IPS-20b (cell line): ENCODE results near the gene ZRSR2.
A peak's percentile ranks its signal among the peaks of the same experiment; 100 is the strongest.

Experiments
- H3K27ac ChIP-seq: one replicate; pipeline ENCODE4 v1.5.1; 2013; ENCODE audit warnings: low read length
- H3K27me3 ChIP-seq: 2 replicates; pipeline ENCODE4 v1.6.1; 2013; ENCODE audit warnings: mild to moderate bottlenecking, low read length, inconsistent platforms; ENCODE audit not compliant: insufficient read depth
- H3K36me3 ChIP-seq: 2 replicates; pipeline ENCODE4 v1.6.1; 2013; ENCODE audit warnings: low read depth, mild to moderate bottlenecking, inconsistent platforms, low read length, moderate library complexity; ENCODE audit not compliant: insufficient read depth
- H3K4me1 ChIP-seq: 2 replicates; pipeline ENCODE4 v1.6.1; 2013; ENCODE audit warnings: mild to moderate bottlenecking, control low read depth, inconsistent platforms, low read length, moderate library complexity; ENCODE audit not compliant: insufficient read depth
- H3K4me3 ChIP-seq: 2 replicates; pipeline ENCODE4 v1.5.1; 2013; ENCODE audit warnings: mild to moderate bottlenecking, low read length, inconsistent platforms
- H3K9ac ChIP-seq: 2 replicates; pipeline ENCODE4 v1.6.1; 2013; ENCODE audit warnings: low read depth, mild to moderate bottlenecking, inconsistent platforms, low read length, moderate library complexity
- H3K9me3 ChIP-seq: 2 replicates; pipeline ENCODE4 v1.6.1; 2013; ENCODE audit warnings: mild to moderate bottlenecking, low read depth, low read length, inconsistent platforms; ENCODE audit not compliant: insufficient read depth

The ZRSR2 gene

DNA sequence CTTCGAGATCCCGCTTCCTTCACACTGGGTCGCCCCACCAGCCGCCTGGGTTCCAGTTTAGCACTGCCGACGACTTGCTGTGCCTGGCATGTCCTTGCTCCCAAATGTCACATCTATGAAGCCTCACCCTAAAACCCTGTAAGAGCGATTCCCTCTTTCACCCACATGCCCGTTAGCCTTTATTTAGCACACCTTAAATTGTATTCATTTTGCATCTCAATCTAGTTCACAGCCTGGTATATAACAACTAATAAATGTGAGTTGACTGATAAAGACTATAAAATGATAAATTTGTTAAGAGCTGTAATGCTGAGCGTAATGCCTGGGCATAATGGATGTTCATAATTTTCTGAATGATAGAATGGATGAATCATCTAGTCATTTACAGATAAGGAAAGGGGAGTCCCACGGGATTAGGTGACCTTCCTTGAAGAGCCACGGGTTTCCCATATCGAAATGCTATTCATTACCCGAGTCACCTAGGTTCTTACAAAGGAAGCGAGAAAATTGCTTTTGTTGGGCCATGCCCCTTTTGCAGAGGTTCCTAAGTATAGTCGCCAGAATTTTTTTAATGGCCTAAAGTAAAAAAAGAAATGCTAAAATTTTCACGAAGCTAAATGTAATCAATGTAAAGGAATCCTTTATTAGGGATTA is 65.4 kb downstream of the ZRSR2 start:
- H3K9me3 ChIP-seq: no peaks in the 10 kb centered on the region
- H3K27me3 ChIP-seq: no peaks in the 10 kb centered on the region
- peak overlapping the region; percentile 69 for H3K4me3 ChIP-seq
- peak overlapping the region; percentile 55; the same call in 1 of the 2 replicates for H3K9ac ChIP-seq
- peak overlapping the region; percentile 11 for H3K27ac ChIP-seq
- peaks cover 33% of the 10 kb centered on the region for H3K36me3 ChIP-seq
- H3K4me1 ChIP-seq: peaks cover 11% of the 10 kb centered on the region; the same call in 1 of the 2 replicates

DNA sequence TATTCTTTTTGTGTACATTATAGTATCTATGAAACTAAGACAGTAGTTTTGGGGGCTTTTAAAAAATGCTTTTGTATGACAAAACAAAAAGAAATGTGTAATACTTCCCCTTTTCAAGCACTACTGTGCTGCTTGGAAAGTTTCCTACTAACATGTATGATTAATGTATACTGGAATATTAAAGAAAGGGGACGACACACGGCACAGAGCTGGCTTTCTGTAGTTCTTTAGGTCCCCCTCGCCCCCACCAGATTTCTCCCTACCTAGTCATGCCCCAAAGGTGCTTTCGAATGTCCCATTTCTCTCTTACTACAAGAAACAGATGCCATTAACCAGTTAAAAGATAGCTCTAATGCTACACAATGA is 65.9 kb downstream of the ZRSR2 start:
- Histone ChIP-seq H3K4me3 (peak overlapping the region; percentile 69; the same call in 1 of the 2 replicates), H3K9me3 (no peaks in the 10 kb centered on the region), H3K9ac (peak overlapping the region; percentile 29; the same call in 1 of the 2 replicates), H3K27me3 (no peaks in the 10 kb centered on the region), H3K27ac (no peak overlapping the region), H3K36me3 (peaks cover 28% of the 10 kb centered on the region), H3K4me1 (peaks cover 9% of the 10 kb centered on the region; the same call in 1 of the 2 replicates)

DNA sequence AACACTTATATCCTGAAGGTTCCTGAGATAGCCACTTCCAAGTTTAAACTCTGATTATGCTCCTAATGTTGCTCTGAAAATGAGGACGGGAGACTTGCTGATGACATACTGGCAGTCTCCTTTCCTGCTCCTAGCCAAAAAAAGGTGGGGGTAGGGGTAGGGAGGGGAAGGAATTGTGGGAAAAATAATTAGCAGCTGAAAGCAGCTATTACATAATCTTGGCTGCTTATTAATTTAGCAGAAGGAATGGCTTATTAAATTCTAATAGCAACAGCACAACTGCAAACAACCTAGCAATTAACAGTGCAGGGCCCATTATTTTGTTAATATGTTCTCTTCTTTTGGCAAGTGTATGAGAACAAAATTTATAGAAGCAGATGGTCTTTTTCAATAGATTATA is 66.4 kb downstream of the ZRSR2 start:
- Histone ChIP-seq H3K4me3 (peak overlapping the region; percentile 69; the same call in 1 of the 2 replicates), H3K4me1 (peaks cover 9% of the 10 kb centered on the region; the same call in 1 of the 2 replicates), H3K36me3 (peaks cover 24% of the 10 kb centered on the region; the same call in 1 of the 2 replicates), H3K9ac (peak overlapping the region; percentile 29; the same call in 1 of the 2 replicates), H3K27ac (no peak overlapping the region), H3K9me3 (no peaks in the 10 kb centered on the region), H3K27me3 (no peaks in the 10 kb centered on the region)

DNA sequence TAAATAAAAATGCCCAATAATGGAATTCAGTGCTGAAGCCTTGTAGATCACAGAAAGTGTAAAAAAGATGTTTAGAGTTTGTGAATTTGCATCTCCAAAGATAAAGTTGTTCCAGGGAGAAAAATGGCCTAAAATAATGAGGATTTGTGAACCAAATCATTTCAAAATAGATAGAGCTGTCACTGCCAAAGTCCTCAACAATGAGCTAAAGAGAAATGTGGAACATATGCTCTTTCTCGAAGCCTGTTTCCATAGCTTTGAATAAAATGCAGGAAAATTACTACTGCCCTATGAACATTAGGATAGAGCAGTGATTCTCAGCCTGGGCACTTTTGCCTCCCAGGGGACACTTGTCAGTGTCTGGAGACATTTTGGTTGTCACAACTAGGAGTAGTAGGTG is 67.8 kb downstream of the ZRSR2 start:
- no peak overlapping the region for H3K9ac ChIP-seq
- H3K4me1 ChIP-seq: peaks cover 9% of the 10 kb centered on the region; the same call in 1 of the 2 replicates
- no peak overlapping the region for H3K27ac ChIP-seq
- no peaks in the 10 kb centered on the region for H3K9me3 ChIP-seq
- H3K4me3 ChIP-seq: no peak overlapping the region
- H3K27me3 ChIP-seq: no peaks in the 10 kb centered on the region
- peaks cover 10% of the 10 kb centered on the region; the same call in 1 of the 2 replicates for H3K36me3 ChIP-seq

DNA sequence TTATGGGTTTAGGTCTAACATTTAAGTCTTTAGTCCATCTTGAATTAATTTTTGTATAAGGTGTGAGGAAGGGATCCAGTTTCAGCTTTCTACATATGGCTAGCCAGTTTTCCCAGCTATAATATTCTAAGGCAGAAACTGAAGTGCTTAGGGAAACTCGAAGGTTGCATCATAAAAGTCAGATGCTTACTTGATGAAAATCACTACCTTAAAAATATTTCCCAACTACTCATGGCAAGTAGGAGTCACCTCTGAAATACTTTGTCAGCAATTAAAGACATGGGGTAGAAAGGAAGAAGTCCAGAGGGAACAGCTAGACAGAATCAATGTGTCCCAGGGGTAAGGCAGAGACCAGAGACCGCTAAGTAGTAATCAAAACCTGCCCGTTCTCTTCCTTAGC is 70.6 kb downstream of the ZRSR2 start:
- Histone ChIP-seq H3K9ac (no peak overlapping the region), H3K27ac (no peak overlapping the region), H3K36me3 (no peaks in the 10 kb centered on the region), H3K9me3 (no peaks in the 10 kb centered on the region), H3K4me3 (no peak overlapping the region), H3K27me3 (no peaks in the 10 kb centered on the region), H3K4me1 (peaks cover 9% of the 10 kb centered on the region; the same call in 1 of the 2 replicates)

DNA sequence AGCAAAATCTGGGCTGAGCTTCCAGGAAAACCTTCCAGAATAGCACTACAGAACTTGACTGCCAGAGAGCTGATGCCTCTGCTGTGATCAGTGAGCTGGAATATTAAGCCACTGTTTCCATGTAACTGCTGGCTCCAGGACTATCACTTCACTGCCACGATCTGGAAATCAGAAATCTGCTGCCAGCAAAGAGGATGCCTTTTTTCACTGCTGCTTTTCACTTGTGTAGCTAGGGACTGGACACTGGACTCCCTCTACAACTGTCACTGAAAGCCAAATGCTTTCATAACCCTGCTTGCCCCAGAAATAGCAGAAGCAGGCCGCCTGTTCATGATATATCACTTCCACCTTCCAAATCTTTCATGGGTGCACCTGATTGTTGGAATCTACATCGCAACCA is 73.7 kb downstream of the ZRSR2 start:
- Histone ChIP-seq H3K9me3 (no peaks in the 10 kb centered on the region), H3K27me3 (no peaks in the 10 kb centered on the region), H3K27ac (no peak overlapping the region), H3K36me3 (no peaks in the 10 kb centered on the region), H3K4me1 (no peaks in the 10 kb centered on the region), H3K9ac (no peak overlapping the region), H3K4me3 (no peak overlapping the region)

DNA sequence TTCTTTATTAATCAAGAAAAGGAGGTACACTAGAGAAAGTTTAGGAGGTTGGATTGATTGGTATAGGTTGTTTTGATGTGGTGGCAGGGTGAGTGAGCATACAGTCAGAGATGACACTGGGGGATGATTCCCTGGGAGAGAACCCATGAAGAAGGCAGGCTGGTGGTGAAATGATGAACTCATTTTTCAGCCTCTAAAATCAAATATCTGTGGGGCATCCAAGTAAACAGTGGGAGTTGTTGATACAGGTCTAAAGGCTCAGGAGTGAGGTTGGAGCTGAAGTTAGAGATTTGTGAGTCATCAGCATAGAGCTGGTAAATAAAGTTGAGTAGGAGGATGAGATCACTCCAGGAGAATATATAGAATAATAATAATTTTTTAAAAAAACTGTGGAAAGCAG is 74.3 kb downstream of the ZRSR2 start:
- H3K9ac ChIP-seq: no peak overlapping the region
- no peaks in the 10 kb centered on the region for H3K4me1 ChIP-seq
- H3K27me3 ChIP-seq: no peaks in the 10 kb centered on the region
- H3K27ac ChIP-seq: no peak overlapping the region
- H3K9me3 ChIP-seq: no peaks in the 10 kb centered on the region
- no peak overlapping the region for H3K4me3 ChIP-seq
- no peaks in the 10 kb centered on the region for H3K36me3 ChIP-seq

DNA sequence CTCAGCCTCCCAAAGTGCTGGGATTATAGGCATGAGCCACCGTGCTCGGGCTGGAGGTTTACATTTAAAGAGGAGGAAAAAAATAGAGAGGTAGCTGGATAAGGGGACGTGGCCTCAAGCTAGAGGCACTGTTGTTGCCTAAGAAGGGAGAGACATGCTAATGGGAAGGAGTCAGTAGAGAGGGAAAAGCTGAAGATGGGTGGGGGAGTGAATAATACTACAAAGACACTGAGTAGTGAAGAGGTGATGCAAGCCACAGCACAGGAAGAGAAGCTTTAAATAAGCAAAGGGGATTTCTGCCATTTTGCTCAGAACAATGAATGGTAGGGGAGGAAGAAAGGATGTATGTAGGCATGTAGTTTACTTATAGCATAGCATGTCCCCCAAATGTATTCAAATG is 75.9 kb downstream of the ZRSR2 start:
- H3K4me3 ChIP-seq: no peak overlapping the region
- H3K27me3 ChIP-seq: no peaks in the 10 kb centered on the region
- no peaks in the 10 kb centered on the region for H3K36me3 ChIP-seq
- no peaks in the 10 kb centered on the region for H3K9me3 ChIP-seq
- no peaks in the 10 kb centered on the region for H3K4me1 ChIP-seq
- H3K27ac ChIP-seq: no peak overlapping the region
- no peak overlapping the region for H3K9ac ChIP-seq

DNA sequence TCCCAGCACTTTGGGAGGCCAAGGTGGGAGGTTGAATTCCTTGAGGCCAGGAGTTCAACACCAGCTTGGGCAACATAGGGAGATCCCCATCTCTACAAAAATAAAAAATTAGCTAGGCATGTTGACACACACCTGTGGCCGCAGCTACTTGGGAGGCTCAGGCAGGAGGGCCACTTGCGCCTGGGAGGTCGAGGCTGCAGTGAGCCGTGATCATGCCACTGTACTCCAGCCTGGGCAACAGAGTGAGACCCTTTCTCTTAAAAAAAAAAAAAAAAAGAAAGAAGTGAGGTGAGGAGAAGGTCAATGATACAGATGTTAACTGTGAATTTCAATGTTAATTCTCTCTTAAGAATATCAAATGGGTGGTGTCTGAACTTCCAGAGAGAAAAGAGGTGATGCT is 79.4 kb downstream of the ZRSR2 start:
- Histone ChIP-seq H3K9ac (no peak overlapping the region), H3K4me1 (no peaks in the 10 kb centered on the region), H3K27ac (no peak overlapping the region), H3K4me3 (no peak overlapping the region), H3K9me3 (no peaks in the 10 kb centered on the region), H3K27me3 (no peaks in the 10 kb centered on the region), H3K36me3 (no peaks in the 10 kb centered on the region)

DNA sequence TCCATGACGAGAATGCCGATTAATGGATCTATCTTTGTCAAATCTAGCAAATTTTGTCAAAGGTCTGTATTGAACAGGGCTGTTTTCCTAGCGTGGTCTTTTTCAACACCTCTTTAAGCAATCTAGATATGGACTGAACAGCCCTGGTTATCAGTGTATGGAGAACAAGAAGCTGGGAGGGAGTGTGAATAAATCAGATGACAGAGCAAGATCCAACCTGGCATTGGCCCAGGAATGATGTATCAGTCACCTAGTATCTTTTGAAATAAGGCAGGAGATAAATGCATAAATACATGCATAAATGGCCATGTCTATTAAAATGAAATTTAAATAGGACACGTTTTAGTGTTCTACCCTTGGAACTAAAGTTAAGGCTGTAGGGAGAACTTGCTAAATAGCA is 80.0 kb downstream of the ZRSR2 start:
- Histone ChIP-seq H3K27me3 (no peaks in the 10 kb centered on the region), H3K9ac (no peak overlapping the region), H3K36me3 (no peaks in the 10 kb centered on the region), H3K4me1 (no peaks in the 10 kb centered on the region), H3K27ac (no peak overlapping the region), H3K9me3 (no peaks in the 10 kb centered on the region), H3K4me3 (no peak overlapping the region)
